Stimulated activated naive CD8-positive, alpha-beta T cell treated with anti-CD3 and anti-CD28 coated beads, Interleukin-15, Interleukin-2, amounts not matched to agents 100 ng/mL and 50 ng/mL, for 24 hours (primary cell): ENCODE data around the gene GRM1.

Experiments
- H3K27ac Mint-ChIP-seq: one replicate; pipeline ENCODE4 v1.8.0; 2021; ENCODE audit warnings: mild to moderate bottlenecking, mixed read lengths
- H3K27me3 Mint-ChIP-seq: one replicate; pipeline ENCODE4 v1.8.0; 2021; ENCODE audit warnings: mixed read lengths
- H3K36me3 Mint-ChIP-seq: one replicate; pipeline ENCODE4 v1.8.0; 2021; ENCODE audit warnings: low read depth, mixed read lengths
- H3K4me1 Mint-ChIP-seq: one replicate; pipeline ENCODE4 v1.8.0; 2021; ENCODE audit warnings: low read depth, mixed read lengths
- H3K4me3 Mint-ChIP-seq: one replicate; pipeline ENCODE4 v1.8.0; 2021; ENCODE audit warnings: mild to moderate bottlenecking, mixed read lengths
- H3K9me3 Mint-ChIP-seq: one replicate; pipeline ENCODE4 v1.8.0; 2021; ENCODE audit warnings: mixed read lengths

GRM1 gene

GRCh38 chr6:146028851-146029572, at the start of gene GRM1:
TSS of gene GRM1 (plus strand) at chr6:146029062. CDS start at chr6:146029518, 456 bp downstream.
- H3K27ac Mint-ChIP-seq: no peak within 1 kb of the TSS
- no peaks in the 10 kb centered on the region for H3K9me3 Mint-ChIP-seq
- H3K4me3 Mint-ChIP-seq: no peak within 1 kb of the TSS
- no peaks in the 10 kb centered on the region for H3K36me3 Mint-ChIP-seq
- peaks cover 6% of the 10 kb centered on the region for H3K4me1 Mint-ChIP-seq
- peaks cover 58% of the 10 kb centered on the region for H3K27me3 Mint-ChIP-seq

- H3K27me3 Mint-ChIP-seq: peaks cover 3% of the 10 kb centered on the region
- no peaks in the 10 kb centered on the region for H3K36me3 Mint-ChIP-seq
- no peak overlapping the region for H3K4me3 Mint-ChIP-seq
- no peak overlapping the region for H3K27ac Mint-ChIP-seq
- H3K4me1 Mint-ChIP-seq: no peaks in the 10 kb centered on the region
- peaks cover 16% of the 10 kb centered on the region for H3K9me3 Mint-ChIP-seq
These were observed 19.5 kb upstream of the GRM1 start for GRCh38 chr6:146009338-146009737.

DNA sequence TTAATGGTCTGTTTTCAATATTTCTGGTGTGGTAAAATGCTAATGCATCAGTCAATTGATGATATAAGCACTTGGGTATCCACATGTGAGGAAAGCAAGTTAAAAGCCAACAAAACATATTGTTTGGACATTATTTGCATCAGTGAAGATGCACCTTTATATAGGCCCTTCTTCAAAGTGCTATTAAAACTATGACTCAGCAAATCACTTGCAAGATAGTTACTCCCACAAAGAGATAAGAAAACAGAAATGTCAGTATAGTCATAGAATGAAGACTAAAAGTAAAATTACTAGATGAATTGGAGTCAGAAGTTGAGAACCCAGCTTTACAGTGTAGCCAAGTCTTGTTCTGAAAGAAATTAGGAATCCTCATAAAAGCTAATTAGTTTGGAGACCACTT, 14.6 kb upstream of the GRM1 start:
- no peak overlapping the region for H3K4me3 Mint-ChIP-seq
- peaks cover 13% of the 10 kb centered on the region for H3K9me3 Mint-ChIP-seq
- H3K27me3 Mint-ChIP-seq: peaks cover 7% of the 10 kb centered on the region
- no peaks in the 10 kb centered on the region for H3K36me3 Mint-ChIP-seq
- no peaks in the 10 kb centered on the region for H3K4me1 Mint-ChIP-seq
- no peak overlapping the region for H3K27ac Mint-ChIP-seq

DNA sequence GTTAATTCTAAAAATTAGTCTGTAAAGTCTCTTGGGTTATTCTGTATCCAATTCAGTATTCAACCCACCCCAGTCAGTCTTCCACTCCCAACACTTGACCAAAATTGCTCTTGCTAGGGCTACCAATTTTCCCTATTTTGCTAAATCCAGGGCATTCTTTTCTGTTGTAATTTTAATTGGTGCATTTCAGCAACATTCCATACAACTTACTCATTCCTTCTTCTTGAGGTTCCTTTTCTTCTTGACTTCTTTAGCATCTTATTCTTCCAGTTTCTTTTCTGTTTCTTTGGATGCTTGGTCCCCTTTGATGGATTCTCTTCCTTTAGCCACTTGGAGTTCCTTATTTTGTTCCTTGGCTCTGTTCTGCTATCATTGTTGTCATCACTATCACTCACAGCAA, 11.2 kb upstream of the GRM1 start:
- Mint-ChIP-seq H3K4me1 (no peaks in the 10 kb centered on the region), H3K36me3 (no peaks in the 10 kb centered on the region), H3K27me3 (peaks cover 19% of the 10 kb centered on the region), H3K4me3 (no peak overlapping the region), H3K9me3 (no peaks in the 10 kb centered on the region), H3K27ac (no peak overlapping the region)

- no peak overlapping the region for H3K27ac Mint-ChIP-seq
- H3K36me3 Mint-ChIP-seq: no peaks in the 10 kb centered on the region
- H3K4me3 Mint-ChIP-seq: no peak overlapping the region
- peaks cover 6% of the 10 kb centered on the region for H3K4me1 Mint-ChIP-seq
- H3K9me3 Mint-ChIP-seq: no peaks in the 10 kb centered on the region
- peaks cover 62% of the 10 kb centered on the region for H3K27me3 Mint-ChIP-seq
These were observed 2.0 kb upstream of the GRM1 start for GRCh38 chr6:146026873-146027272.

DNA sequence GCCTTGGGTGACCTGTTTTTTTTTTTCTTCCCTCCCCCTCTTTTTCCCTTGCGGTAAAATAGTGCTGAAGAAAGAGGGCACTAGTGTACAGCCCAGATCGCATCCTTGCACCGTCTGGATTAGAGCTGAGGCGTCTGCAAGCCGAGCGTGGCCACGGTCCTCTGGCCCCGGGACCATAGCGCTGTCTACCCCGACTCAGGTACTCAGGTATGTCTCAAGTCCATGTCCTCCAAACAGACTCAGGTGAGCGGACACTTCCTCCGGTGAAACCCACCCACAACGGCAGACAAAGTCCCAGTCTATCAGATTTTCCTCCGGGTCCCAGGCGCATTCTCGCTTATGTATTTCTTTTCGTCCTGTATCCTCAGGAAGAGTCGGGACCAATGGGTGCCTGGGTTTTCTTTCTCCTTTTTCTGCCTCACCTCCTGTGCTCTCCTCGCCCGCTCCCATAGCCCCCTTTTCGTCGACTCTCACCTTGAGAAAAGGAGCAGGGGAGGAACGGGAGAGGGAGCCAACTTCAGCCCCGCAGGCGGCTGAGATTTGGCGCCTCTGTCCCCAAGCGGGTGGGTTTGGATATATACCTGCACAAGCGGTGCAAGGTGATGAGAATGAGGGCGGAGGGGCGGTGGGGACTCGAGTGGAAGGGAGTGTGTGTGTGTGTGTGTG, 1.1 kb upstream of the GRM1 start:
- Mint-ChIP-seq H3K9me3 (no peaks in the 10 kb centered on the region), H3K4me3 (no peak overlapping the region), H3K27ac (no peak overlapping the region), H3K36me3 (no peaks in the 10 kb centered on the region), H3K4me1 (peaks cover 6% of the 10 kb centered on the region), H3K27me3 (peaks cover 58% of the 10 kb centered on the region)

DNA sequence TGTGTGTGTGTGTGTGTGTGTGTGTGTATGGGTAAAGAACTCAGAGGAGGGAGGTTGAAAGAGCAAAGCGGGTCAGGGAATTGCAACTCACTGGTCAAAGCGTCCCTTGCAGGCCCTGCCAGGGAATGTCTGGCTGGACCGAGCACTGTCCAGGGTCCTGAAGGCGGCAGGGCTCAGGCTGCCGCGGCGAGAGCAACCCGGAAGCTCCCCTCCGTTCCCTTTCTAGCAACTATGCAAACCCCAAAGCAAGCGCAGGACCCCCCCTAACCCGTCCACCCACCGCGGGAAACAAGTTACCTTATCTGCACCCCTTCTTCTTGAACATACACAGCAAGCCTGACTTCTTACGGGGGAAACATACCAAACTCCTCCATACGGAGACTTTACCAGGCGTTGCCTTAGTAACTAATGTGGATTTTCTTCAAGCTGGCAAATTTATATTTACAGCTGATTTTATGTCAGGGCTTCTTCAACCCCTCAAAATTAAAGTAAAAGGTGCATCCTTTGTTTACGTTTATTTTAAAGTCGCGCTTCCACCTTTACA, 538 bp upstream of the GRM1 start:
- peaks cover 55% of the 10 kb centered on the region for H3K27me3 Mint-ChIP-seq
- peaks cover 6% of the 10 kb centered on the region for H3K4me1 Mint-ChIP-seq
- H3K36me3 Mint-ChIP-seq: no peaks in the 10 kb centered on the region
- H3K4me3 Mint-ChIP-seq: no peak overlapping the region
- no peak overlapping the region for H3K27ac Mint-ChIP-seq
- no peaks in the 10 kb centered on the region for H3K9me3 Mint-ChIP-seq

GRCh38 chr6:146029573-146030184, 817 bp downstream of the GRM1 start:
- H3K27ac Mint-ChIP-seq: no peak overlapping the region
- no peaks in the 10 kb centered on the region for H3K36me3 Mint-ChIP-seq
- H3K9me3 Mint-ChIP-seq: no peaks in the 10 kb centered on the region
- peaks cover 55% of the 10 kb centered on the region for H3K27me3 Mint-ChIP-seq
- H3K4me1 Mint-ChIP-seq: peaks cover 6% of the 10 kb centered on the region
- no peak overlapping the region for H3K4me3 Mint-ChIP-seq

GRCh38 chr6:146032387-146032786, 3.5 kb downstream of the GRM1 start:
- Mint-ChIP-seq H3K9me3 (no peaks in the 10 kb centered on the region), H3K4me1 (peaks cover 6% of the 10 kb centered on the region), H3K27ac (no peak overlapping the region), H3K4me3 (no peak overlapping the region), H3K27me3 (peaks cover 47% of the 10 kb centered on the region), H3K36me3 (no peaks in the 10 kb centered on the region)

GRCh38 chr6:146040360-146040759, 11.5 kb downstream of the GRM1 start:
- Mint-ChIP-seq H3K4me3 (no peak overlapping the region), H3K4me1 (no peaks in the 10 kb centered on the region), H3K27me3 (no peaks in the 10 kb centered on the region), H3K36me3 (no peaks in the 10 kb centered on the region), H3K9me3 (peaks cover 29% of the 10 kb centered on the region), H3K27ac (no peak overlapping the region)

DNA sequence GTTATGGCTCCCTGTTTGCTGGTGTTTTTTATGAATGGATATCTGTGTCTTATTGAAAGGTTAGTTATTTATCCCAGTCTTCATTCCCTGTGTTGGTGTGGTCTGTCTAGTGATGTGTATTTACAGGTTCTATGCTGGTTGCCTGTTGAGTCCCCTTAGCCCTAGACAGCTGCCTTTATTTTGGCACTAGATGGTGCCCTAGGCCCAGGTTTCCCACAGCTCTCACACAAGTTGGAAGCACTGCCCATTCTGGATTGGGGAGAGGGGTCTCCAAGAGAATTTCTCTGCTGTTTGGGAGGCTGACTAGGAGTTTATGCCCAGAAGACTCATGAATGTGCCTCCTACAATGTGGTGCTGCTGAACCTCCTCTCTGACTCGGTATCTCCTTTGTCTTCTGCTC, 12.4 kb downstream of the GRM1 start:
- Mint-ChIP-seq H3K9me3 (peaks cover 29% of the 10 kb centered on the region), H3K36me3 (no peaks in the 10 kb centered on the region), H3K27me3 (no peaks in the 10 kb centered on the region), H3K4me3 (no peak overlapping the region), H3K4me1 (no peaks in the 10 kb centered on the region), H3K27ac (no peak overlapping the region)

DNA sequence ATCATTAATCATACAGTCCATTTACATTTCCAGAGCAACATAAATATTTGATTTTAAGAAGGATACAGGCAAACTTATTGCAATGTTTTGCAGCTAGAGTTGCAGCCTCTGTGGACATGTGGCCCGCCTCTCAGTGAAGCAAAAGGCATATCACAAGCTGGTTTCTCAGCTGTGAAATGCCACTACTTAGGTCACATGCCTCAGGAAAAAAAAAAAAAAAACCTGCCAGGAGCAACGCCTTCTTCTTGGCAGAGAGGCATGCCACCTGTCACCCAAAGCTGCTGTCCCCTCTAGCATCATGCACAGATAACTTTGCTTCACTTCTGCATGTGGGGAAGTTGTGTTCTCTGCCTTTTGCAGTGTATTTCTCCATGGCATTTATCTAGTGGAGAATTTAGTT, 18.5 kb downstream of the GRM1 start:
- Mint-ChIP-seq H3K9me3 (no peaks in the 10 kb centered on the region), H3K4me3 (no peak overlapping the region), H3K36me3 (no peaks in the 10 kb centered on the region), H3K27me3 (peaks cover 7% of the 10 kb centered on the region), H3K4me1 (no peaks in the 10 kb centered on the region), H3K27ac (no peak overlapping the region)

- peaks cover 12% of the 10 kb centered on the region for H3K27me3 Mint-ChIP-seq
- no peaks in the 10 kb centered on the region for H3K9me3 Mint-ChIP-seq
- H3K4me1 Mint-ChIP-seq: no peaks in the 10 kb centered on the region
- H3K27ac Mint-ChIP-seq: no peak overlapping the region
- no peaks in the 10 kb centered on the region for H3K36me3 Mint-ChIP-seq
- H3K4me3 Mint-ChIP-seq: no peak overlapping the region
These were observed 21.3 kb downstream of the GRM1 start for GRCh38 chr6:146050168-146050567.

DNA sequence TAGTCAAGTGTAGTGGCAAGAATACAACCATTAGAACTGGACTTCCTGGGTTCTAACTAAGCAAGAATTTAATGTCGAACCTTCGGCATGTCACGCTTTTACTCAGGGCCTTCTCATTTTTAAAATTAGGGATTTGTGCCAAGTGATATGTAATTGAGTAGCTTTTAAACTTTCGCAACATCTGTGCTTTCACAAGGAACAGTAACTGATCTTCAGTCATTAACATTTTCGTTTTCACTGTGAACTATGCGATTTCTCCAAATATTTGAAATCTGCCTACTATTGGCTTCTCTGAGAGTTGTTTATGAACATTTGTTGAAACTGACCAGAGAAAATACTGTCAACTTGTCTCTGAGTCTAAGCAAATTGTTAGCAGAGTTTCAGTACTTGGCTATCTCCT, 27.6 kb downstream of the GRM1 start:
- H3K27me3 Mint-ChIP-seq: peaks cover 7% of the 10 kb centered on the region
- H3K4me3 Mint-ChIP-seq: no peak overlapping the region
- H3K9me3 Mint-ChIP-seq: no peaks in the 10 kb centered on the region
- no peaks in the 10 kb centered on the region for H3K4me1 Mint-ChIP-seq
- no peak overlapping the region for H3K27ac Mint-ChIP-seq
- no peaks in the 10 kb centered on the region for H3K36me3 Mint-ChIP-seq

DNA sequence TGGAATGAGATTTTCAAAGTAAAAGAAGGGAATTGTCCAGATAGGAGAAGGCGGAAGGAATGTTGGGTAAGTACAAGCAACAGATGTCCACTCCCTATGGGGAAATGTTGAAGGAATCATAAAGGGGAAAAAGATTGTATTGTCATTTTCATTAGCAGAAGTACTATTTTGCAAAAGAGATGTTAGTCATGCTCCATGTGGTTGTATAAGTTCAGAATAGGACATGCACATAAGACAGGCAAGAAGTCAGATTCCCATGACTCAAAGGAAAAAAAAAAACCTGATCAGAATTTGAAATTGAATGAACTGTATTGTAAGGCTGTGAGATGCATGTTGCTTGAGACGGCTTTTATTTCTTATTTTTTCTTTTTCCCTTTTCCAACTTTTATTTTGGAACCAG, 36.8 kb downstream of the GRM1 start:
- H3K9me3 Mint-ChIP-seq: no peaks in the 10 kb centered on the region
- H3K4me3 Mint-ChIP-seq: no peak overlapping the region
- no peaks in the 10 kb centered on the region for H3K27me3 Mint-ChIP-seq

More for the DNA sequence above, 36.8 kb downstream of the GRM1 start:
- no peaks in the 10 kb centered on the region for H3K4me1 Mint-ChIP-seq
- H3K27ac Mint-ChIP-seq: no peak overlapping the region
- H3K36me3 Mint-ChIP-seq: no peaks in the 10 kb centered on the region
